ENCODE measurements around the gene SOWAHC. TPM values are rescaled to one million over a fixed set of nuclear protein-coding genes. Genes with fewer than 3 reads are reported as not detected.

The SOWAHC gene
- total RNA-seq, result 17.9 TPM

GRCh38 chr2:109613922-109614714 lies at the start of gene SOWAHC, which contains the start of gene SEPTIN10:
TSS of gene SOWAHC (plus strand) at chr2:109614364. CDS start at chr2:109614490, 126 bp downstream.
TSS of gene SEPTIN10 (minus strand) at chr2:109613966. CDS start at chr2:109613827, 139 bp downstream.

Other genes starting within 250 kb of the SOWAHC start
- gene SEPTIN10, start 398 bp upstream of the SOWAHC start, total RNA-seq, result 83.8 TPM
- 48.0 TPM for gene RGPD5, start 179.9 kb downstream of the SOWAHC start, total RNA-seq